ENCODE data around the gene FKBP4.

DNA sequence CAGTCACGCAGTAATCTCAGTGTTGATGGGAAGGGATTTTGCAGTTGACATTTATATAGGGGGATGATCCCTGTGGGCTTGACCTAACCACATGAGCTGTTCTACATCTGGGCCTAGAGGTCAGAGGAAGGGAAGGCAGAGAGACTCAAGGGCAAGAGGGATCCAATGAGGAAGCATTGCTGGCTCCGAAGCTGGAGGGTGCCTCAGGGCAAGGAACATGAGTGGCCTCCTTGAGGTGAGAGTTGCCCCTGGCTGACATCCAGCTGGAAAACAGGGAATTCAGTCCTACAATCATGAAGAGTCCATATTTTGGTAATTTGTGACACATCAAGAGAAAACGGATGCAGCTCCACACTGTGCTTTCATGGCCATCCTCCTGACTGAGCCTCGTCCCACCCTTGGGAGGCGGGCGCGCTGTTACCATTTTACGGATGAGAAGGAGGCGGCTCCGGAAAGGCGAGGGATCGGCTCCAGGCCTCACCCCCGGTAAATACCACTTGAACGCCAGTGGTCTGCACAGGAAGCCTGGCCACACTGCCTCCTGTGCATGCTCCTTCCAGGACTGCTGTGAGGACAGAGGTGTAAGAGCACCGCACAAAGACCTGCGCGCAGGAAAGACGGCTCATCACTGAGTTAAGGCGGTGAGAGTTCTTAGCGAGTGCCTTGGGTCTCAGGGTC is 18.5 kb upstream of the FKBP4 start:
- TF ChIP-seq, protein P1, sequence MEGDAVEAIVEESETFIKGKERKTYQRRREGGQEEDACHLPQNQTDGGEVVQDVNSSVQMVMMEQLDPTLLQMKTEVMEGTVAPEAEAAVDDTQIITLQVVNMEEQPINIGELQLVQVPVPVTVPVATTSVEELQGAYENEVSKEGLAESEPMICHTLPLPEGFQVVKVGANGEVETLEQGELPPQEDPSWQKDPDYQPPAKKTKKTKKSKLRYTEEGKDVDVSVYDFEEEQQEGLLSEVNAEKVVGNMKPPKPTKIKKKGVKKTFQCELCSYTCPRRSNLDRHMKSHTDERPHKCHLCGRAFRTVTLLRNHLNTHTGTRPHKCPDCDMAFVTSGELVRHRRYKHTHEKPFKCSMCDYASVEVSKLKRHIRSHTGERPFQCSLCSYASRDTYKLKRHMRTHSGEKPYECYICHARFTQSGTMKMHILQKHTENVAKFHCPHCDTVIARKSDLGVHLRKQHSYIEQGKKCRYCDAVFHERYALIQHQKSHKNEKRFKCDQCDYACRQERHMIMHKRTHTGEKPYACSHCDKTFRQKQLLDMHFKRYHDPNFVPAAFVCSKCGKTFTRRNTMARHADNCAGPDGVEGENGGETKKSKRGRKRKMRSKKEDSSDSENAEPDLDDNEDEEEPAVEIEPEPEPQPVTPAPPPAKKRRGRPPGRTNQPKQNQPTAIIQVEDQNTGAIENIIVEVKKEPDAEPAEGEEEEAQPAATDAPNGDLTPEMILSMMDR (IDR thresholded peaks at IDR 0.05), result no peak
- TF ChIP-seq POLR2A (IDR thresholded peaks at IDR 0.05), result no peak
